Stimulated activated memory B cell treated with anti-CD40 and anti-IgM and Interleukin-4, amounts not matched to agents 10 μg/mL and 1 μg/mL and 100 μg/mL, for 72 hours (primary cell): ENCODE results near the gene IFI44.

ENCODE experiments used
- ATAC-seq: fragments of 150-1000 bp; cut with Tn5 transposase; 2 replicates; pipeline ENCODE4 v1.10.0; 2021
- H3K27ac Mint-ChIP-seq: one replicate; pipeline ENCODE4 v1.8.0; 2022; ENCODE audit warnings: mild to moderate bottlenecking, mixed read lengths
- H3K27me3 Mint-ChIP-seq: one replicate; pipeline ENCODE4 v1.8.0; 2022; ENCODE audit warnings: mixed read lengths
- H3K36me3 Mint-ChIP-seq: one replicate; pipeline ENCODE4 v1.8.0; 2022; ENCODE audit warnings: mixed read lengths
- H3K4me1 Mint-ChIP-seq: one replicate; pipeline ENCODE4 v1.8.0; 2022; ENCODE audit warnings: mixed read lengths
- H3K4me3 Mint-ChIP-seq: one replicate; pipeline ENCODE4 v1.8.0; 2022; ENCODE audit warnings: mild to moderate bottlenecking, moderate library complexity, mixed read lengths
- H3K9me3 Mint-ChIP-seq: one replicate; pipeline ENCODE4 v1.8.0; 2022; ENCODE audit warnings: mixed read lengths

IFI44 gene

GRCh38 chr1:78712467-78713051, 62.9 kb downstream of the IFI44 start:
- ATAC-seq = no peak
- H3K4me1 Mint-ChIP-seq = no peaks in the 10 kb centered on the region
- H3K9me3 Mint-ChIP-seq = peaks cover 3% of the 10 kb centered on the region
- no peaks in the 10 kb centered on the region for H3K27me3 Mint-ChIP-seq
- no peak overlapping the region for H3K27ac Mint-ChIP-seq
- no peak overlapping the region for H3K4me3 Mint-ChIP-seq
- H3K36me3 Mint-ChIP-seq = no peaks in the 10 kb centered on the region

DNA sequence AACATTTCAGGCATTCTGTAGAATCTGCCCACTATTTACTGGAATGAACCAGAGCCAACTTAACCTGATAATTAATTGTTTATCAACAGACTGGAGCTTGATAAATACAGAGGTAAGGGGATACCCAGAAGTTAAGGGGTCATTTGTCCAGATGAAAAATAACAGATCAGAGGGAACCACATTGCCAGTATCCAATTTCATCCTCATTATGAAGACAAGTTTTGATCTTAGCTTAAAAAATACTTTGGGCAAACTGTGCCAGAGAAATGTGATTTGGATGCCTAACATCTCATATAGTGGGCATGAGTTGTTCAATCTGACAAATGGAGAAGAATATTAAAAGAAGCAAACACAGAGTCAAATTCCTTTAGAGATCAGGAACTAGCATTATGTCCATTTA, 63.7 kb downstream of the IFI44 start:
- peaks cover 3% of the 10 kb centered on the region for H3K9me3 Mint-ChIP-seq
- no peaks in the 10 kb centered on the region for H3K36me3 Mint-ChIP-seq
- no peak for ATAC-seq
- H3K4me3 Mint-ChIP-seq = no peak overlapping the region
- H3K27ac Mint-ChIP-seq = no peak overlapping the region
- H3K27me3 Mint-ChIP-seq = no peaks in the 10 kb centered on the region
- H3K4me1 Mint-ChIP-seq = no peaks in the 10 kb centered on the region
